Urinary bladder (tissue), 4 donors: ENCODE results near the gene IFI6. TPM values are rescaled to one million over a fixed set of nuclear protein-coding genes. Genes with fewer than 3 reads are reported as not detected.
"Not testable (repeated sequence)": the region's sequence is repeated elsewhere in the genome, so short reads cannot be mapped to it uniquely, and the experiment has no call there.

Experiments used
- DNase-seq: peaks from one replicate; pipeline ENCODE4 v3.0.0-alpha.2; 2015; ENCODE audit errors: extremely low spot score
- H3K27ac ChIP-seq: one replicate; pipeline ENCODE4 v1.5.1; 2013; ENCODE audit warnings: low read depth, mild to moderate bottlenecking, moderate library complexity
- H3K36me3 ChIP-seq: one replicate; pipeline ENCODE4 v1.6.1; 2013; ENCODE audit warnings: mild to moderate bottlenecking, moderate library complexity; ENCODE audit not compliant: insufficient read depth
- H3K4me1 ChIP-seq: one replicate; pipeline ENCODE4 v1.6.1; 2013; ENCODE audit warnings: mild to moderate bottlenecking, moderate library complexity; ENCODE audit not compliant: insufficient read depth
- H3K4me3 ChIP-seq: one replicate; pipeline ENCODE4 v1.5.1; 2013; ENCODE audit warnings: low read depth, low read length
- WGBS: extraction: QIAGEN DNeasy Blood & Tissue Kit; methylation state at CpG from one replicate; pipeline ENCODE4 v1.1.7; 2013; 5-methylcytosine and 5-hydroxymethylcytosine counted together
- polyA plus RNA-seq: library from polyadenylated mRNA; stranded (reverse); fragments of 200-250 nt; gene quantifications from one replicate; pipeline ENCODE4 v1.2.3, GENCODE V29; 2013
- total RNA-seq: library from RNA; depleted of rRNA; stranded (reverse); fragments of >200 nt; gene quantifications from one replicate; pipeline ENCODE4 v1.2.3, GENCODE V29; 2014
- donor health status: healthy with polysubstance abuse.
- donor health status: healthy.

Gene IFI6
- total and polyA plus RNA-seq, 2 donors: 40.2 to 217 TPM

GRCh38 chr1:27686223-27686990 is 14.4 kb upstream of the IFI6 start:
- Histone ChIP-seq H3K36me3 (no peaks in the 10 kb centered on the region), H3K4me3 (no peak overlapping the region), H3K4me1 (no peaks in the 10 kb centered on the region), H3K27ac (no peak overlapping the region)
- no peak for DNase-seq
- 64% methylated on average over 21 of the region's 21 CpGs for WGBS

DNA sequence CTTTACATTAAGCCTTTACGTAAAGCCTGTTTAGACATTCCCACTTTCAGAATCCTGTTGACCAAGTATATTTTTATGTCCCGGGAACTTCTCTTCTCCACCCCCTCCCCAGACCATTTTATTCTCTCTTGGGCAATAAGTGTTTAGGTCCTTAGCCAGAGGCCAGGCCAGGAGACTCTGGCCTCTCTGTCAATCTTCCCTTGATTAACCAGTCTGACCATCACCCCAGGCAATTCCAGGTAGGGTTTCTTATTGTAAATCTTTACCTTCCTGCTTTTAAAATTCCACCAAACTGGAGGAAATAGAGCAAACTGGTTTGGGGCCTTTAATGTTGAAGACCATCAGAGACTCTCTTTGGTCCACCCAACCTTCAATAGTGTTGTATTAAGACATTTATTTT is 12.2 kb upstream of the IFI6 start:
- no peak overlapping the region for H3K4me3 ChIP-seq
- DNase-seq: no peak
- H3K4me1 ChIP-seq: no peaks in the 10 kb centered on the region
- no peaks in the 10 kb centered on the region for H3K36me3 ChIP-seq
- H3K27ac ChIP-seq: no peak overlapping the region
- 86% methylated on average over 2 of the region's 2 CpGs for WGBS

- Histone ChIP-seq H3K4me3 (no peak overlapping the region), H3K27ac (no peak overlapping the region), H3K4me1 (no peaks in the 10 kb centered on the region), H3K36me3 (no peaks in the 10 kb centered on the region)
- WGBS: 86% methylated on average over 5 of the region's 5 CpGs
- no peak for DNase-seq
Observed at GRCh38 chr1:27682351-27682944, 10.5 kb upstream of the IFI6 start.

GRCh38 chr1:27681580-27681979 is 9.6 kb upstream of the IFI6 start:
- WGBS: 96% methylated on average over 4 of the region's 4 CpGs
- H3K27ac ChIP-seq, H3K36me3 ChIP-seq: not testable (repeated sequence)

GRCh38 chr1:27680225-27680791 is 8.3 kb upstream of the IFI6 start:
- not testable (repeated sequence) for H3K4me3 ChIP-seq, DNase-seq, H3K27ac ChIP-seq, H3K36me3 ChIP-seq, H3K4me1 ChIP-seq
- 97% methylated on average over 2 of the region's 2 CpGs for WGBS

More at GRCh38 chr1:27681580-27681979, 9.6 kb upstream of the IFI6 start:
- H3K4me3 ChIP-seq, DNase-seq, H3K4me1 ChIP-seq: not testable (repeated sequence)

DNA sequence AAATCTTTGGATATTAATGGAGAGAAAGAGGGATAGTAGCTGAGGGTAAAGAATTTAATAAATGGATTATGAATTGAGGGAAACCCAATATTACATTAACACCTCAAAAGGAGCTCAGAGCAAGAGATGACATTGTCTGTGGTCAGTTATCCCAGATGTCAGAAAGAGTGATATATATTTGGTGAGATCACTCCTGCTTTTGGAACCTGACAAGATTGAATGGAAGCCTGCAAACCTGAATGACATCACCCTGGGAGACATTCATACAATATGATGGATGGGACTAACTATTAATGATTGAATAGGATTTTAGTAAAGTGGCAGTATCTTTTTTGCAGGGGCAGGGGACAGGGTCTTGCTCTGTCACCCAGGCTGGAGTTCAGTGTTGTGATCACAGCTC is 6.8 kb upstream of the IFI6 start:
- Histone ChIP-seq H3K27ac (no peak overlapping the region), H3K4me1 (no peaks in the 10 kb centered on the region), H3K36me3 (no peaks in the 10 kb centered on the region), H3K4me3 (no peak overlapping the region)
- DNase-seq: no peak

DNA sequence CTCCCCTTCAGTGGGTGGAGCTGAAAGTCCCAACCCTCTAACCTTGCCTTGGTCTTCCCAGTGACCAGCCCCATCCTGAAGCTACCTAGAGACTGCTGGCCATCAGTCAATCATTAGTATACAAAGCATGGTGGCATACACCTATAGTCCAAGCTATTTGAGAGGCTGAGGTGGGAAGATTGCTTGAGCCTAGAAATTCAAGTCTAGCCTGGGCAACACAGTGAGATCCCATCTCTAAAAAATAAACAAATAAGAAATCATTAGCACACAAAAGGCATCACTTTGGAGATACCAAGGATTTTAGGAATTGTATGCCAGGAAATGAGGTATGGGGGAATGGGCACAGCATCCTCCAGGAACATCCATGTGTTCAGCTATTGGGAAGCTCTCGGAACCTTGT is 4.4 kb upstream of the IFI6 start:
- DNase-seq: no peak
- Histone ChIP-seq H3K4me1 (no peaks in the 10 kb centered on the region), H3K36me3 (no peaks in the 10 kb centered on the region), H3K27ac (no peak overlapping the region), H3K4me3 (no peak overlapping the region)
- WGBS: 96% methylated on average over 1 of the region's 1 CpG

DNA sequence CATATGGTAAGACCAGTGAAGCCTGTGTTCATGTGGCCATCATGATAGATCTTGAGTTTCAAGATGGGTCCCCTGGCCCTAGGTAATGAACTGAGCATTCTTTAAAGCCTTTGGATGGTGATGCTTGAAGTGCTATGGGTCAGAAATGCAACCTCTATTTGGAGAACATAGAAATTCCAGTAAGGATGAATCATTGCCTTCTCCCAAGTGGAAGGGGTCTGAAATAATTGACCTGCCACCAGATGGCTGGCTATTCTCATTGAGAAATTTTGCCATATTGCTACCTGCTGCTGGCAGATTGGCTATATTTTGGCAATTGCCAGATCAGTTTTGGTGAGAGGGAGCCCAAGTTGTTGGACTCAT is 739 bp upstream of the IFI6 start:
- Histone ChIP-seq H3K4me3 (no peak overlapping the region), H3K36me3 (no peaks in the 10 kb centered on the region)

DNA sequence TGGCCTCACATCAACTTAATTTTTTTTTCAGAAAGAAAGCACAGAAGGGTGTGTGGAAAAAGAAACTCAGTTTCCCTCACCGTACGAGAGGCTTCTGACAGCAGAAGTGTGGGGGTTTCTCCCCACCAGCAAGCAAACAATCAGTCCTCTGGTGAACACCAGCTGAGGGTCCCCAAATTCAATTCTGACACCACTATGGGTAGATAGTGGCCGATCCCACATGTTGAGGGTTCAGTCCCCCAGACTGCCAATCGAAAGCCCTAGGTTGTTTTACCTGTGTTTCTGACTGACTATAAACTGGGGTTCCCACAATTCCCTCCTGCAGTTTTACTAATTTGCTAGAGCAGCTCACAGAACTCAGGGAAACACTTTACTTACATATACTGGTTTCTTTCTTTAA is 2.1 kb downstream of the IFI6 start:
- WGBS: 81% methylated on average over 4 of the region's 4 CpGs
- Histone ChIP-seq H3K4me1 (no peaks in the 10 kb centered on the region), H3K27ac (no peak overlapping the region), H3K4me3 (no peak overlapping the region), H3K36me3 (no peaks in the 10 kb centered on the region)
- no peak for DNase-seq

More for the DNA sequence above, 739 bp upstream of the IFI6 start:
- Histone ChIP-seq H3K27ac (no peak overlapping the region), H3K4me1 (no peaks in the 10 kb centered on the region)
- DNase-seq: no peak

GRCh38 chr1:27668808-27669723 is 2.9 kb downstream of the IFI6 start:
- no peak for DNase-seq
- peak overlapping the region; percentile 16 for H3K4me3 ChIP-seq
- H3K27ac ChIP-seq: no peak overlapping the region
- WGBS: 15% methylated on average over 36 of the region's 36 CpGs
- no peaks in the 10 kb centered on the region for H3K4me1 ChIP-seq
- no peaks in the 10 kb centered on the region for H3K36me3 ChIP-seq

DNA sequence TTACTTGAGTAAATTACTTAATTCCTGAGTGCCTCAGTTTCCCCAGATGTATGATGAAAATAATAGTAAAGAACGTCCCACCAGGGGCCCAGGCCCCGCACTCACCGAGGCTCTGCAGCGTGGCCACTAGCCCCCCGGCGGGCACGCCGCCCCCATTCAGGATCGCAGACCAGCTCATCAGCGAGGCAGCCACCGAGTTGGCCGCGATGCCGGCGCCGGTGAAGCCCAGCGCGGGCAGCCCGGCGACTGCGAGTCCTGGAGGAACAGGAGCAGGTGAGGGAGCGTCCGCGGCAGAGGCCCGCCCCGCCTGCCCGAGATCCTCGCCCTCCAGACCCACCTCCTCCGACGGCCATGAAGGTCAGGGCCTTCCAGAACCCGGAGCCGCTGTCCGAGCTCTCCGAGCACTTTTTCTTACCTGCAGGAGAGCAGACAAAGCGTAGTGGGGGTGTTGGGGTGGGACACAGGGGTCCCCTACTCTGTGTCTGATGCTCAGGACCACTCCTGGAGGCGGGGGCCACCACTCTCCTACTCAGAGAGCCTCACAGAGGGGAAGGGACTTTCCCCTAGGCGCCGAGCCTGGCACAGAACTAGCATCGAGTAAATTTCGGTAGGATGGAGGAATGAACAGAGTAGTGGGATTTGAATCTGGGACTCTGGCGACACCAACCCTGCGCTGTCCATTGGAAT is 3.7 kb downstream of the IFI6 start:
- DNase-seq: no peak
- Histone ChIP-seq H3K4me3 (no peak overlapping the region), H3K27ac (no peak overlapping the region), H3K4me1 (no peaks in the 10 kb centered on the region), H3K36me3 (no peaks in the 10 kb centered on the region)
- WGBS: 82% methylated on average over 42 of the region's 42 CpGs

DNA sequence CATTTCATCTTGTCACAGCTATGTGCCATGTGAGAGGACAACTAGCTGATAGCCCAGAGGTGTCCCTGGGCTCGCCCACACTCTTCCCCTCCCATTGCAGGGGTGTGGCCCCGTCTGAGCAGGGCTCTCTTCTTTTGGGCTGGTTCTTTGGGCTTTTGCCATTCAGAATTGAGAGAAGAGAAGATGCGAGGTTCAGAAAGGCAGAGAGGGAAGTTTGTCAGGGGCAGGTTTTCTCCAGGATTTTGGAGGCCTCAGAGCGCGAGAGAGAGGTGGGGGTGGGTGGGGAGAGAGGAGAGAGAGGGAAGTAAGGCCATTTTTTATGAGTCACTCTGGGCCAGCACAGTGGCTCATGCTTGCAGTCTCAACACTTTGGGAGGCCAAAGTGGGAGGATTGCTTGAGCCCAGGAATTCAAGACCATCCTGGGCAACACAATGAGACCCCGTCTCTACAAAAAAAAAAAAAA is 5.2 kb downstream of the IFI6 start:
- DNase-seq: no peak
- Histone ChIP-seq H3K4me3 (no peak overlapping the region), H3K27ac (no peak overlapping the region), H3K36me3 (no peaks in the 10 kb centered on the region), H3K4me1 (no peaks in the 10 kb centered on the region)
- 71% methylated on average over 6 of the region's 6 CpGs for WGBS

DNA sequence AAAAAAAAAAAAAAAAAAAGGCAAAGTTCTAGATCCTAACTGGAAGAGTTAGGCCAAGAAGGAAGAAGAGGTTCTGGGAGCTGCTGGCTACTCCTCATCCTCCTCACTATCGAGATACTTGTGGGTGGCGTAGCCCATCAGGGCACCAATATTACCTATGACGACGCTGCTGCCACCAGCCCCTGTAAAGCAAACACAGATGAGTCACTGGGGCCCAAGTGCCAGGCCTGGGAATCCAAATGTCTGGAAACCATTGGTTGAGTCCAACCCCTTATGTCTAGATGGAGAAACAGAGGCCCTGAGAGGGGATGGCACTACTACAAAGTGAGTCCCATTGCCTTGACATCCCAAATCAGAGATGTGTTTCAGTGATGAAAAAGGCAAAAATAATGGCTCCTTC is 5.7 kb downstream of the IFI6 start:
- 92% methylated on average over 4 of the region's 4 CpGs for WGBS

More for the DNA sequence above, 5.7 kb downstream of the IFI6 start:
- no peak for DNase-seq
- Histone ChIP-seq H3K27ac (no peak overlapping the region), H3K4me3 (no peak overlapping the region), H3K4me1 (no peaks in the 10 kb centered on the region), H3K36me3 (no peaks in the 10 kb centered on the region)
